Esophagus muscularis mucosa (tissue), 4 donors: ENCODE data around the gene OBP2A. TPM values are rescaled to one million over a fixed set of nuclear protein-coding genes. Genes with fewer than 3 reads are reported as not detected.
"Not testable (repeated sequence)": the region's sequence is repeated elsewhere in the genome, so short reads cannot be mapped to it uniquely, and the experiment has no call there.

Experiments used
- DNase-seq: peaks from one replicate; pipeline ENCODE4 v3.0.0-alpha.2; 2017; ENCODE audit errors: extremely low spot score
- H3K27ac ChIP-seq, 4 donors: fragments of 200-600 bp; sonication (generic); replicated peaks in 1 of 4; 1 replicate in 3 of 4; 2 replicates in 1 of 4; pipeline ENCODE4 v1.5.1; 2016 to 2019; ENCODE audit warnings: mild to moderate bottlenecking in 1 of 4
- H3K27me3 ChIP-seq, 4 donors: fragments of 200-600 bp; sonication (generic); one replicate each; pipeline versions ENCODE4 v1.5.1 to v1.6.0; 2016 to 2019
- H3K36me3 ChIP-seq, 4 donors: fragments of 200-600 bp; sonication (generic); one replicate each; pipeline ENCODE4 v1.5.1; 2016 to 2019
- H3K4me1 ChIP-seq, 4 donors: fragments of 200-600 bp; sonication (generic); one replicate each; pipeline ENCODE4 v1.5.1; 2016 to 2019
- H3K4me3 ChIP-seq, 4 donors: fragments of 200-600 bp; sonication (generic); 1 replicate in 2 of 4; 2 replicates in 2 of 4; pipeline ENCODE4 v1.5.1; 2016 to 2019; ENCODE audit warnings: mild to moderate bottlenecking in 4 of 4, moderate library complexity in 1 of 4
- H3K9me3 ChIP-seq, 4 donors: fragments of 200-600 bp; sonication (generic); 1 replicate in 3 of 4; 2 replicates in 1 of 4; pipeline ENCODE4 v1.5.1; 2016 to 2019
- CTCF ChIP-seq, 3 experiments: fragments of 200-600 bp in 2 of 3; fragments of 450-650 bp in 1 of 3; sonication (generic) in 2 of 3; IDR thresholded peaks; one replicate each; pipeline ENCODE4 v1.5.1; 2017 to 2019; ENCODE audit warnings: antibody characterized with exemption in 3 of 3, mild to moderate bottlenecking in 2 of 3, moderate library complexity in 1 of 3
- EP300 ChIP-seq: sonication (generic); formaldehyde crosslinking; IDR thresholded peaks from one replicate; pipeline ENCODE4 v1.6.1; 2017; ENCODE audit warnings: antibody characterized with exemption
- POLR2A ChIP-seq: fragments of 450-650 bp; IDR thresholded peaks from one replicate; pipeline ENCODE4 v1.6.1; 2017; ENCODE audit warnings: antibody characterized with exemption, moderate library complexity, mild to moderate bottlenecking, low read depth
- POLR2AphosphoS5 ChIP-seq, 2 donors: sonication (generic); formaldehyde crosslinking; IDR thresholded peaks; one replicate each; pipeline ENCODE4 v1.6.1; 2017; ENCODE audit warnings: antibody characterized with exemption in 2 of 2
- WGBS: methylation state at CpG from one replicate; pipeline ENCODE4 v1.1.5; 2018; 5-methylcytosine and 5-hydroxymethylcytosine counted together
- intact Hi-C: fragments of 100-400 bp; cut with DNase I; formaldehyde crosslinking; loops from one replicate; pipeline ENCODE4 v1.15.1; 2023
- total RNA-seq, 4 donors: library from RNA; depleted of rRNA; stranded (reverse); fragments of >200 nt; gene quantifications; one replicate each; pipeline versions ENCODE4 v1.1.0 to v1.2.1, GENCODE V29; 2016

OBP2A gene
- total RNA-seq, 4 donors from 2014 or later = not detected

GRCh38 chr9:135513351-135513846, 32.5 kb upstream of the OBP2A start:
- no peak for DNase-seq
- TF ChIP-seq POLR2A (no peak), POLR2AphosphoS5 (IDR thresholded peaks at IDR 0.05) (no peak), CTCF (IDR thresholded peaks at IDR 0.05) (no peak), EP300 (no peak)

DNA sequence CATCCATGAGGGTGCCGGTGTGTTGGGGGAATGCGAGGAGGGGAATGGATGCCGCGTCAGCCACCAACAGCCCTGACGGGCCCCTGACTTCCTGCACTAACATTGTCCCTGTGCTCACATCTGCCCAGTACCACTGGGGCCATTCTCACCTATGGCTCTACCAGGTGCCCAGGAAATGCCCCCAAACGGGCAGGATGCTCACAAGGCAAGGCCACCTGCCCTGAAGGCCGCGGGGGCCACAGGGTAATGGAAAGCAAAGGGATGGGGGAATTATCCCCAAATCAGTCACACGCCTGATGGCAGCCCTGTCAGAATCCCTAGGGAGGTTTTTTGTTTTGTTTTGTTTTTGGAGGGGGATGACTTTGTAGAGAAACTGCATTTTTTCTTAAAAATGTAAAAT, 32.0 kb upstream of the OBP2A start:
- DNase-seq, H3K36me3 ChIP-seq, H3K4me1 ChIP-seq, H3K27ac ChIP-seq, intact Hi-C loops, H3K4me3 ChIP-seq, H3K9me3 ChIP-seq: not testable (repeated sequence)
- peaks cover 0 to 24% (median 0%) of the 10 kb centered on the region in 4 donors for H3K27me3 ChIP-seq
- WGBS = no CpG with 5 or more reads among the region's 9 CpGs

More at GRCh38 chr9:135513351-135513846, 32.5 kb upstream of the OBP2A start:
- no peak overlapping the region for H3K4me3 ChIP-seq
- no peaks in the 10 kb centered on the region for H3K36me3 ChIP-seq
- no peaks in the 10 kb centered on the region for H3K4me1 ChIP-seq
- 75% methylated on average over 6 of the region's 19 CpGs for WGBS
- no peak overlapping the region for H3K27ac ChIP-seq
- H3K9me3 ChIP-seq = peaks cover 0 to 10% (median 0%) of the 10 kb centered on the region in 4 donors
- H3K27me3 ChIP-seq = peaks cover 0 to 24% (median 0%) of the 10 kb centered on the region in 4 donors
- intact Hi-C loops = no loop called here

DNA sequence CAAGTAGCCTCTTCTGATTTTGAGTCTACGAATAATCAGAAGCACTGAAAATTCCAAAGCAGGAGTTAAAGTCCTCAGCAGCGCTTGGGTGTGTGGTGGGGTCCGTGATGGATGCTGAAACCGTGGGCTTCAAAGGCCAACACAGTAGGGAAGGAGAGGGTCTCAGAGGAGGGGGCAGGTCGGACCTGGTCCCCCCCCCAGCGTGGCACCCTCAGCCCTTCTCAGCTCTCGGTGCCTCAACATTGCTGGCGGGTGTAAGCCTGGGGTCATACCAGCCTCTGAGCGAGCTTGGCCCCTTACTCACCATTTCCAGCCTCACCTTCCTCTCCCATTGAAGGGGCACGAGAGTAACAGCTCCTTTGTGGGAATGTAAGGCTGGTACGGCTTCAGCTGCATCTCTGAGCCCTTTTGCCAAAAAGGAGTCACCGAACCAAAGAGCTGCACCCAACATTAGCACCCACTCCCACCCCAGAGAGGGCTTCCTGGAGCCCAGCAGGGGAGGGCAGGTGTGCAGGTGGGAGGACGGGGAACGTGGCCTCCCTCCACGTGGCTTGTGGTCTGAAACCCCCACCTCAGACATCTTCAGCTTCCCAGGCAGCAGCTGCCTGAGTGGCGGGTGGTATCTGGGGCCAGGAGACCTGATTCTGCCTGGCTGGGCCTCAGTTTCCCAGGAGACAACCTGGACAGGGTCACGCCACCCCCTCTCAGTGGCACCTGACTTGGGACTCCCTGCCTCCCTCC, 31.4 kb upstream of the OBP2A start:
- H3K4me3 ChIP-seq = no peak overlapping the region
- peaks cover 0 to 24% (median 0%) of the 10 kb centered on the region in 4 donors for H3K27me3 ChIP-seq
- no peak for DNase-seq
- H3K9me3 ChIP-seq = no peaks in the 10 kb centered on the region
- H3K4me1 ChIP-seq = no peaks in the 10 kb centered on the region
- no peaks in the 10 kb centered on the region for H3K36me3 ChIP-seq
- H3K27ac ChIP-seq = no peak overlapping the region
- TF ChIP-seq POLR2AphosphoS5 (IDR thresholded peaks at IDR 0.05) (no peak), POLR2A (no peak), CTCF (IDR thresholded peaks at IDR 0.05) (no peak), EP300 (no peak)
- intact Hi-C loops = no loop called here
- 79% methylated on average over 9 of the region's 17 CpGs for WGBS

DNA sequence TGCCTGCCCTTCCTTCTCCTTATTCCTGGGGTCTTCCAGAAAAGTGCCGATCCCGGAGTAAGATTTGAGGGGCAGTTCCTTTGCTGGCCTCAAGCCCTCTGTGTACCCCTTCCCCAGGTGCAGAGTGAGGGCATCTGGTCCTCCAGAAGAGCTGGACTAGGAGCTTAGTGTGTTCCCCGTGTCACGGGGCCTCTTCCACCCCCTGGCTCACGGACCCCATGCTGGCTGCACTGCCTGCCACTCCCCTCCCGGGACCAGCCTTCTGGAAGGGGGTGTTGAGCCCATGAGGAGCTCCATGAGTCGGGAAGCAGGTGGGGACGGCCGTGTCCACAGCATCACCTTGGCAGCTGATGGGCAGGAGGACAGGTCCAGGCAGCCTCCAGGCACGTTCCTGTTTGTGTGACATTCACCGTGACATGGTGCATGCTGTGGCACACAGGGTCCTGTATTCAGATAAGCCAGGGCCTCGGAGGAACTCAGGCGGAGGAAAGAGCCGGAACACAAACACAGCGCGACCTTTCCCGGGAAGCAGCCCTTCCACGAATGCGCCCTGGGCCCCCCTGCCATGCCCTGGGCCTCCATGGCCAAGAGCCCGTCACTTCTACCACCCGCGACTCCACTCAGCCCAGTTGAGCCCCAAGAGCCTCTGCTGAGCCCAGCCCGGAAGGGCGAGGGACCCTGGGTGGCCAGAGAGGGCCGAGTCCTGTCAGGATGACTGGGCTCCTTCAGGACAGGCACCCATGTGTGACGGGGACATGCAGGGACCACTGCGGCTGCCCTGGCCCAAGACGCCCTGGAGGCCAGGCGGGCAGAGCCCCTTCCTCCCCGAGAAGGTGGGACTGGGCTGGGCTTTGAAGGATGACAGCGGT, 30.6 kb upstream of the OBP2A start:
- no peak for DNase-seq
- intact Hi-C loops = no loop called here
- WGBS = 88% methylated on average over 23 of the region's 31 CpGs
- TF ChIP-seq POLR2AphosphoS5 (IDR thresholded peaks at IDR 0.05) = no peak
- no peak for TF ChIP-seq POLR2A
- TF ChIP-seq EP300 = no peak
- TF ChIP-seq CTCF (IDR thresholded peaks at IDR 0.05) = no peak
- no peak overlapping the region for H3K4me3 ChIP-seq
- no peak overlapping the region for H3K27ac ChIP-seq
- no peaks in the 10 kb centered on the region for H3K36me3 ChIP-seq
- H3K27me3 ChIP-seq = peaks cover 0 to 24% (median 0%) of the 10 kb centered on the region in 4 donors
- H3K9me3 ChIP-seq = no peaks in the 10 kb centered on the region
- no peaks in the 10 kb centered on the region for H3K4me1 ChIP-seq
